Stimulated activated CD4-positive, alpha-beta T cell treated with anti-CD3 and anti-CD28 coated beads, Interleukin-4, amount 100 ng/mL, for 24 hours (primary cell): ENCODE results near the gene USP24.
"Not testable (repeated sequence)": the region's sequence is repeated elsewhere in the genome, so short reads cannot be mapped to it uniquely, and the experiment has no call there.

ENCODE experiments used
- DNase-seq: peaks from one replicate; pipeline ENCODE4 v3.0.0-alpha.2; 2020

The USP24 gene

GRCh38 chr1:55195521-55196233 is 19.5 kb downstream of the USP24 start:
- DNase-seq, result no peak

- no peak for DNase-seq
These were observed 20.3 kb downstream of the USP24 start for GRCh38 chr1:55194851-55195250.

GRCh38 chr1:55192093-55192492 is 23.1 kb downstream of the USP24 start:
- no peak for DNase-seq

GRCh38 chr1:55191219-55191952 is 23.8 kb downstream of the USP24 start:
- DNase-seq, result not testable (repeated sequence)

GRCh38 chr1:55190109-55190508 is 25.1 kb downstream of the USP24 start:
- no peak for DNase-seq

GRCh38 chr1:55188909-55189308 is 26.3 kb downstream of the USP24 start:
- no peak for DNase-seq

- DNase-seq, result no peak
These were observed 29.3 kb downstream of the USP24 start for GRCh38 chr1:55185832-55186231.

GRCh38 chr1:55184859-55185258 is 30.3 kb downstream of the USP24 start:
- DNase-seq, result no peak

- no peak for DNase-seq
These were observed 33.5 kb downstream of the USP24 start for GRCh38 chr1:55181666-55182065.

- DNase-seq, result no peak
These were observed 35.0 kb downstream of the USP24 start for GRCh38 chr1:55180075-55180670.

- no peak for DNase-seq
These were observed 35.9 kb downstream of the USP24 start for GRCh38 chr1:55179177-55179835.

GRCh38 chr1:55172687-55173086 is 42.5 kb downstream of the USP24 start:
- DNase-seq, result no peak

- DNase-seq, result no peak
These were observed 42.9 kb downstream of the USP24 start for GRCh38 chr1:55172272-55172671.

- no peak for DNase-seq
These were observed 43.5 kb downstream of the USP24 start for GRCh38 chr1:55171694-55172093.

GRCh38 chr1:55170426-55170825 is 44.7 kb downstream of the USP24 start:
- DNase-seq, result no peak

GRCh38 chr1:55169126-55169525 is 46.0 kb downstream of the USP24 start:
- DNase-seq, result no peak

- DNase-seq, result no peak
These were observed 46.8 kb downstream of the USP24 start for GRCh38 chr1:55168353-55168752.

GRCh38 chr1:55167224-55167871 is 47.8 kb downstream of the USP24 start:
- DNase-seq, result no peak

- DNase-seq, result no peak
These were observed 50.3 kb downstream of the USP24 start for GRCh38 chr1:55164906-55165305.

- no peak for DNase-seq
These were observed 55.6 kb downstream of the USP24 start for GRCh38 chr1:55159571-55159970.

- no peak for DNase-seq
These were observed 58.6 kb downstream of the USP24 start for GRCh38 chr1:55156608-55157007.

- DNase-seq, result no peak
These were observed 59.1 kb downstream of the USP24 start for GRCh38 chr1:55156093-55156492.

GRCh38 chr1:55155522-55155921 is 59.6 kb downstream of the USP24 start:
- no peak for DNase-seq
